Measurements from ENCODE around the gene RPTOR. TPM values are rescaled to one million over a fixed set of nuclear protein-coding genes. Genes with fewer than 3 reads are reported as not detected.

The RPTOR gene
- total RNA-seq, 1 experiment from 2014 or later = 66.7 TPM

DNA sequence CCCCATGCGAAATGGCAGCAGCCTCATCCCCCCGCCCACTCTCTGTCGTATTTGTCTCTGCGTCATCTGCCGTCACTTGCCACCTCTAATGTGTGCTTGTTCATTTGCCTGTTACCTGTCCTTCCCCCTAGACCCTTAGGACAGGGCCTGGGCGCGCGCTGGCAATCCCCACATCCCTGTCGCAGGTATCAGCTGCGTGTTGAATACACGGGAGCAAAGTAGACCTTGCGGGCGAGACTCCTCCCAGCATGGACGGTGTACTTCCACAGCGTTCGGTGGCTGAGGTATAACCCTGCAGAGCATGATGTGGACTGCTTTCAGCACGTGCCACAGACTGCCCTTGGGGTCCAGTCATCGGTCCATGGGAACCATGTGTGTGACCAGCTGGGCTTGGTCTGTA lies 276.9 kb downstream of the RPTOR start:
- Mint-ChIP-seq H3K4me1 (ENCODE audit: low read depth, unreplicated experiment) (peaks cover 46% of the 10 kb centered on the region), H3K4me3 (ENCODE audit: unreplicated experiment) (no peak overlapping the region), H3K36me3 (ENCODE audit: insufficient read depth, unreplicated experiment) (peaks cover 54% of the 10 kb centered on the region), H3K27ac (ENCODE audit: unreplicated experiment) (peak overlapping the region; percentile 77), H3K27me3 (ENCODE audit: insufficient read depth, unreplicated experiment) (no peaks in the 10 kb centered on the region), H3K9me3 (ENCODE audit: unreplicated experiment) (no peaks in the 10 kb centered on the region)
- ChIA-PET CTCF (no interaction called here), POLR2A (no interaction called here)
- Histone ChIP-seq H3K36me3 (ENCODE audit: control insufficient read depth, insufficient read depth, low read length) (peaks cover 4% of the 10 kb centered on the region), H3K27me3 (replicated peaks; ENCODE audit: control insufficient read depth, insufficient read depth, low read length) (no peaks in the 10 kb centered on the region), H3K4me3 (ENCODE audit: low read depth, low read length) (no peak overlapping the region), H3K9me3 (no peaks in the 10 kb centered on the region), H3K4me1 (peaks cover 31% of the 10 kb centered on the region)
- no TSS peak for BruUV-seq (replicated peaks)
- TF ChIP-seq, protein P1, sequence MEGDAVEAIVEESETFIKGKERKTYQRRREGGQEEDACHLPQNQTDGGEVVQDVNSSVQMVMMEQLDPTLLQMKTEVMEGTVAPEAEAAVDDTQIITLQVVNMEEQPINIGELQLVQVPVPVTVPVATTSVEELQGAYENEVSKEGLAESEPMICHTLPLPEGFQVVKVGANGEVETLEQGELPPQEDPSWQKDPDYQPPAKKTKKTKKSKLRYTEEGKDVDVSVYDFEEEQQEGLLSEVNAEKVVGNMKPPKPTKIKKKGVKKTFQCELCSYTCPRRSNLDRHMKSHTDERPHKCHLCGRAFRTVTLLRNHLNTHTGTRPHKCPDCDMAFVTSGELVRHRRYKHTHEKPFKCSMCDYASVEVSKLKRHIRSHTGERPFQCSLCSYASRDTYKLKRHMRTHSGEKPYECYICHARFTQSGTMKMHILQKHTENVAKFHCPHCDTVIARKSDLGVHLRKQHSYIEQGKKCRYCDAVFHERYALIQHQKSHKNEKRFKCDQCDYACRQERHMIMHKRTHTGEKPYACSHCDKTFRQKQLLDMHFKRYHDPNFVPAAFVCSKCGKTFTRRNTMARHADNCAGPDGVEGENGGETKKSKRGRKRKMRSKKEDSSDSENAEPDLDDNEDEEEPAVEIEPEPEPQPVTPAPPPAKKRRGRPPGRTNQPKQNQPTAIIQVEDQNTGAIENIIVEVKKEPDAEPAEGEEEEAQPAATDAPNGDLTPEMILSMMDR (IDR thresholded peaks at IDR 0.05; ENCODE audit: insufficient read depth in 1 of 2, low read depth in 1 of 2, low read length in 1 of 2, severe bottlenecking in 1 of 2, unreplicated experiment in 1 of 2) = no peak
- peak in 1 of 2 experiments; percentile 26 for DNase-seq
- intact Hi-C loops (cut with micrococcal nuclease; ENCODE audit: unreplicated experiment) = loop anchor here (2.0 kb wide), 1 partner anchor 31 kb away; no protein-coding TSS in a partner anchor

DNA sequence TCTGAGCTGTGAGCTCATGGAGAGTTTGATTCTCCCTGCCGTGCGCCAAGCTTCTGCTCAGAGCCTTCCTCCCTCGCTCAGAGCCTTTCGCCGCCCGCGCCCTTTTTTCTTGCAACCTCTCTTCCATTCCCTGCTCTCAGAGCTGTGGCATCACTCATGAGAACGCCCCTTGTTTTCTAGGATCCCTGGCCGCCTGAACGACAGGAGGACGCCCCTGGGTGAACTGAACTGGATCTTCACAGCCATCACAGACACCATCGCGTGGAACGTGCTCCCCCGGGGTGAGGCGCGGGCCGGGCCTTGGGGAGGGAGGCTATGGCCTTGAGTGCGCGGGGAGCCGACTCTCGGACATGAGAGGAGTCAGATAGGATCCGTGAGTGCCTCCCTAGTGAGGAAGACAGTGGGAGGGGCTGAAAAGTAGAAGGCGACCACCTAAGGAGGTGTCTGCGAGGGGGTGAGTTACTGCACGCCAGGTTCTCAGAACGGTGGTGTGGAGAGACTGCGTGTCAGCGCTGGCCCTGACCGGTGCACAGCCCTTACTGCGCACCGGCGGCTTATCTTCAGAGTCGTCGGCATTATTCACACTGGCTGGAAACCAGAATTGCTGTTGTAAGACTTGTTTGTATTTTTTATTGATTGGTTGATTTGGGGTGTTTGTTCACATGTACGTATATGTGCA lies 277.5 kb downstream of the RPTOR start:
- Histone ChIP-seq H3K36me3 (ENCODE audit: control insufficient read depth, insufficient read depth, low read length) (peaks cover 6% of the 10 kb centered on the region), H3K9me3 (no peaks in the 10 kb centered on the region), H3K27me3 (replicated peaks; ENCODE audit: control insufficient read depth, insufficient read depth, low read length) (no peaks in the 10 kb centered on the region), H3K4me3 (ENCODE audit: low read depth, low read length) (no peak overlapping the region), H3K4me1 (peaks cover 31% of the 10 kb centered on the region)
- no peaks in the 10 kb centered on the region for H3K27me3 Mint-ChIP-seq (ENCODE audit: insufficient read depth, unreplicated experiment)
- peak in 1 of 2 experiments; percentile 29 for DNase-seq
- no peaks in the 10 kb centered on the region for H3K9me3 Mint-ChIP-seq (ENCODE audit: unreplicated experiment)
- ChIA-PET CTCF (interaction anchor here (1.0 to 1.3 kb wide), 2 partner anchors 11 to 395 kb away, joined by 3 to 4 read pairs; no protein-coding TSS in a partner anchor), POLR2A (no interaction called here)
- intact Hi-C loops (cut with micrococcal nuclease; ENCODE audit: unreplicated experiment) = no loop called here
- peaks cover 54% of the 10 kb centered on the region for H3K36me3 Mint-ChIP-seq (ENCODE audit: insufficient read depth, unreplicated experiment)
- peak overlapping the region; percentile 77 for H3K27ac Mint-ChIP-seq (ENCODE audit: unreplicated experiment)
- TF ChIP-seq, protein P1 (IDR thresholded peaks at IDR 0.05; ENCODE audit: insufficient read depth in 1 of 2, low read depth in 1 of 2, low read length in 1 of 2, severe bottlenecking in 1 of 2, unreplicated experiment in 1 of 2) = no peak
- H3K4me3 Mint-ChIP-seq (ENCODE audit: unreplicated experiment) = peak overlapping the region; percentile 19
- no TSS peak for BruUV-seq (replicated peaks)
- peaks cover 46% of the 10 kb centered on the region for H3K4me1 Mint-ChIP-seq (ENCODE audit: low read depth, unreplicated experiment)

GRCh38 chr17:80822700-80823410 lies 278.2 kb downstream of the RPTOR start:
- peak; percentile 80 to 84 for DNase-seq
- H3K9me3 ChIP-seq = no peaks in the 10 kb centered on the region
- peaks cover 6% of the 10 kb centered on the region for H3K36me3 ChIP-seq (ENCODE audit: control insufficient read depth, insufficient read depth, low read length)
- TF ChIP-seq, protein P1 (IDR thresholded peaks at IDR 0.05; ENCODE audit: insufficient read depth in 1 of 2, low read depth in 1 of 2, low read length in 1 of 2, severe bottlenecking in 1 of 2, unreplicated experiment in 1 of 2) = no peak
- CTCF ChIA-PET = interaction anchor here (1.0 to 1.3 kb wide), 4 partner anchors 10 to 396 kb away, joined by 3 to 4 read pairs (median 3); no protein-coding TSS in a partner anchor
- Mint-ChIP-seq H3K36me3 (ENCODE audit: insufficient read depth, unreplicated experiment) (peaks cover 53% of the 10 kb centered on the region), H3K4me1 (ENCODE audit: low read depth, unreplicated experiment) (peaks cover 46% of the 10 kb centered on the region), H3K9me3 (ENCODE audit: unreplicated experiment) (no peaks in the 10 kb centered on the region), H3K27me3 (ENCODE audit: insufficient read depth, unreplicated experiment) (no peaks in the 10 kb centered on the region), H3K27ac (ENCODE audit: unreplicated experiment) (peak overlapping the region; percentile 77), H3K4me3 (ENCODE audit: unreplicated experiment) (peak overlapping the region; percentile 19)
- intact Hi-C loops (cut with micrococcal nuclease; ENCODE audit: unreplicated experiment) = no loop called here
- no TSS peak for BruUV-seq (replicated peaks)
- no peak overlapping the region for H3K4me3 ChIP-seq (ENCODE audit: low read depth, low read length)
- POLR2A ChIA-PET = no interaction called here
- peaks cover 31% of the 10 kb centered on the region for H3K4me1 ChIP-seq
- H3K27me3 ChIP-seq (replicated peaks; ENCODE audit: control insufficient read depth, insufficient read depth, low read length) = no peaks in the 10 kb centered on the region
